ENCODE measurements around the gene LCMT2.

The LCMT2 gene

GRCh38 chr15:43277231-43277823 lies 53.0 kb downstream of the LCMT2 start:
- no peak overlapping the region for H3K27ac ChIP-seq
- DNase-seq (ENCODE audit: low read depth, low spot score), result no peak

- H3K27ac ChIP-seq, result no peak overlapping the region
- no peak for DNase-seq (ENCODE audit: low read depth, low spot score)
Observed at GRCh38 chr15:43276563-43277200, 53.7 kb downstream of the LCMT2 start.

GRCh38 chr15:43275740-43276562 lies 54.4 kb downstream of the LCMT2 start:
- no peak for DNase-seq (ENCODE audit: low read depth, low spot score)
- H3K27ac ChIP-seq, result no peak overlapping the region

GRCh38 chr15:43274136-43274535 lies 56.2 kb downstream of the LCMT2 start:
- peak overlapping the region; percentile 48 for H3K27ac ChIP-seq
- peak; percentile 66 for DNase-seq (ENCODE audit: low read depth, low spot score)

Data from epithelial cell of prostate (primary cell).